ENCODE data around the gene NBAS. TPM values are rescaled to one million over a fixed set of nuclear protein-coding genes. Genes with fewer than 3 reads are reported as not detected.
"Not testable (repeated sequence)": the region's sequence is repeated elsewhere in the genome, so short reads cannot be mapped to it uniquely, and the experiment has no call there.

NBAS gene
- total RNA-seq, 2 experiments from 2014 or later: 24.4 to 28.8 TPM

- no peak overlapping the region for H2AFZ ChIP-seq (ENCODE audit: low read length)
- H4K20me1 ChIP-seq (ENCODE audit: insufficient read depth, low read length): no peaks in the 10 kb centered on the region
- BruUV-seq (replicated peaks): no TSS peak
- H3K9me3 ChIP-seq (ENCODE audit: low read length): no peaks in the 10 kb centered on the region
- ChIA-PET CTCF (ENCODE audit: unreplicated experiment) (no interaction called here), POLR2A (no interaction called here)
- H3K4me2 ChIP-seq (ENCODE audit: low read length): no peak overlapping the region
- H3K4me3 ChIP-seq (ENCODE audit: low read depth, low read length, poor library complexity, severe bottlenecking): no peak overlapping the region
- TF ChIP-seq EZH2phosphoT487 (IDR thresholded peaks at IDR 0.05; ENCODE audit: borderline replicate concordance, low read depth, low read length): no peak
- TF ChIP-seq CTCF (conservative IDR thresholded peaks at IDR 0.05; ENCODE audit: low read length): no peak
- no peaks in the 10 kb centered on the region for H3K9me2 ChIP-seq (ENCODE audit: insufficient read depth, low read length)
- no peak overlapping the region for H3K27ac ChIP-seq (ENCODE audit: low read depth, low read length, poor library complexity, severe bottlenecking)
- no peaks in the 10 kb centered on the region for H3K79me2 ChIP-seq (ENCODE audit: insufficient read depth, low read depth, low read length)
- intact Hi-C loops (cut with micrococcal nuclease; ENCODE audit: unreplicated experiment): no loop called here
- no peaks in the 10 kb centered on the region for H3K36me3 ChIP-seq (ENCODE audit: insufficient read depth, low read length)
- no peak for DNase-seq (ENCODE audit: low spot score)
- no peaks in the 10 kb centered on the region for H3K4me1 ChIP-seq (ENCODE audit: insufficient read depth, low read length, poor library complexity, severe bottlenecking)
Measured at GRCh38 chr2:15259356-15259756, 301.8 kb downstream of the NBAS start.

GRCh38 chr2:15258385-15258784 lies 302.7 kb downstream of the NBAS start:
- H4K20me1 ChIP-seq (ENCODE audit: insufficient read depth, low read length); POLR2A ChIA-PET; H3K79me2 ChIP-seq (ENCODE audit: insufficient read depth, low read depth, low read length); H3K36me3 ChIP-seq (ENCODE audit: insufficient read depth, low read length); H3K9me3 ChIP-seq (ENCODE audit: low read length); H3K4me3 ChIP-seq (ENCODE audit: low read depth, low read length, poor library complexity, severe bottlenecking); H3K9me2 ChIP-seq (ENCODE audit: insufficient read depth, low read length); DNase-seq (ENCODE audit: low spot score); H3K27ac ChIP-seq (ENCODE audit: low read depth, low read length, poor library complexity, severe bottlenecking); intact Hi-C loops (cut with micrococcal nuclease; ENCODE audit: unreplicated experiment); H3K4me1 ChIP-seq (ENCODE audit: insufficient read depth, low read length, poor library complexity, severe bottlenecking); H2AFZ ChIP-seq (ENCODE audit: low read length); CTCF ChIA-PET (ENCODE audit: unreplicated experiment); H3K4me2 ChIP-seq (ENCODE audit: low read length); BruUV-seq (replicated peaks): not testable (repeated sequence)

GRCh38 chr2:15253835-15254286 lies 307.3 kb downstream of the NBAS start:
- CTCF ChIA-PET (ENCODE audit: unreplicated experiment): interaction anchor here (0.5 kb wide), 1 partner anchor 766 kb away, joined by 5 read pairs; no protein-coding TSS in a partner anchor
- Histone ChIP-seq H2AFZ (ENCODE audit: low read length) (no peak overlapping the region), H3K36me3 (ENCODE audit: insufficient read depth, low read length) (no peaks in the 10 kb centered on the region), H3K9me2 (ENCODE audit: insufficient read depth, low read length) (no peaks in the 10 kb centered on the region), H3K4me2 (ENCODE audit: low read length) (no peak overlapping the region), H3K4me3 (ENCODE audit: low read depth, low read length, poor library complexity, severe bottlenecking) (no peak overlapping the region), H3K9me3 (ENCODE audit: low read length) (no peaks in the 10 kb centered on the region), H3K27ac (ENCODE audit: low read depth, low read length, poor library complexity, severe bottlenecking) (no peak overlapping the region), H3K79me2 (ENCODE audit: insufficient read depth, low read depth, low read length) (no peaks in the 10 kb centered on the region), H3K4me1 (ENCODE audit: insufficient read depth, low read length, poor library complexity, severe bottlenecking) (no peaks in the 10 kb centered on the region), H4K20me1 (ENCODE audit: insufficient read depth, low read length) (no peaks in the 10 kb centered on the region)
- POLR2A ChIA-PET: no interaction called here
- no TSS peak for BruUV-seq (replicated peaks)
- intact Hi-C loops (cut with micrococcal nuclease; ENCODE audit: unreplicated experiment): no loop called here
- DNase-seq (ENCODE audit: low spot score): no peak
- TF ChIP-seq EZH2phosphoT487 (IDR thresholded peaks at IDR 0.05; ENCODE audit: borderline replicate concordance, low read depth, low read length): no peak
- TF ChIP-seq CTCF (conservative IDR thresholded peaks at IDR 0.05; ENCODE audit: low read length): no peak

Measured in OCI-LY7 (cell line).